Transverse colon (tissue), 4 donors: ENCODE data around the gene ANTKMT. TPM values are rescaled to one million over a fixed set of nuclear protein-coding genes. Genes with fewer than 3 reads are reported as not detected.

Experiments used
- DNase-seq: peaks from one replicate; pipeline ENCODE4 v3.0.0-alpha.2; 2019
- H3K27ac ChIP-seq, 4 donors: fragments of 200-600 bp; sonication (generic); 2 replicates each; pipeline ENCODE4 v1.5.1; 2016 to 2018; ENCODE audit warnings: inconsistent platforms in 4 of 4
- H3K27me3 ChIP-seq: fragments of 200-600 bp; sonication (generic); 2 replicates; pipeline ENCODE4 v1.5.1; 2017; ENCODE audit warnings: inconsistent platforms
- H3K36me3 ChIP-seq, 4 donors: fragments of 200-600 bp; sonication (generic); 2 replicates each; pipeline ENCODE4 v1.5.1; 2017 to 2019; ENCODE audit warnings: inconsistent platforms in 4 of 4
- H3K4me1 ChIP-seq, 4 donors: fragments of 200-600 bp; sonication (generic); 2 replicates each; pipeline ENCODE4 v1.5.1; 2017 to 2020; ENCODE audit warnings: inconsistent platforms in 4 of 4
- H3K4me3 ChIP-seq, 4 donors: fragments of 200-600 bp; sonication (generic); 1 replicate in 1 of 4; 2 replicates in 3 of 4; pipeline versions ENCODE4 v1.5.1 to v1.6.1; 2017 to 2019; ENCODE audit warnings: inconsistent platforms in 4 of 4
- H3K9me3 ChIP-seq, 2 donors: fragments of 200-600 bp; sonication (generic); 2 replicates each; pipeline ENCODE4 v1.5.1; 2017 to 2019; ENCODE audit warnings: inconsistent platforms in 2 of 2
- EP300 ChIP-seq: sonication (generic); formaldehyde crosslinking; IDR thresholded peaks from one replicate; pipeline ENCODE4 v1.6.1; 2017; ENCODE audit warnings: antibody characterized with exemption, low read depth
- POLR2A ChIP-seq: fragments of 450-650 bp; IDR thresholded peaks from one replicate; pipeline ENCODE4 v1.6.1; 2016; ENCODE audit warnings: antibody characterized with exemption, mild to moderate bottlenecking, moderate library complexity
- POLR2AphosphoS5 ChIP-seq, 3 donors: sonication (generic); formaldehyde crosslinking; IDR thresholded peaks; one replicate each; pipeline ENCODE4 v1.6.1; 2016; ENCODE audit warnings: antibody characterized with exemption in 3 of 3
- WGBS, 2 donors: methylation state at CpG; one replicate each; pipeline ENCODE4 v1.1.5; 2018; ENCODE audit warnings: low coverage in 1 of 2; 5-methylcytosine and 5-hydroxymethylcytosine counted together
- in situ Hi-C, 4 donors: fragments of 200-750 bp; cut with MboI; loops; one replicate each; pipeline versions ENCODE4 v1.15.0 to v1.15.1; 2017; ENCODE audit warnings: low sequenced_read_pairs in 3 of 4, low pct_ligation_motif_present in 1 of 4, low pct_unique_long_range_greater_than_20kb in 1 of 4
- intact Hi-C: fragments of 100-400 bp; cut with DNase I; formaldehyde crosslinking; loops from one replicate; pipeline ENCODE4 v1.15.1; 2023; ENCODE audit warnings: low total_unique reads
- total RNA-seq, 4 donors: library from RNA; depleted of rRNA; stranded (reverse); fragments of >200 nt; gene quantifications; one replicate each; pipeline ENCODE4 v1.1.0, GENCODE V29; 2016
- TF ChIP-seq, protein P1 (sequence below), 5 experiments: fragments of 200-600 bp in 3 of 5; fragments of 450-650 bp in 2 of 5; sonication (generic) in 3 of 5; IDR thresholded peaks; 1 replicate in 2 of 5; 2 replicates in 3 of 5; pipeline ENCODE4 v1.5.1; 2016 to 2017; ENCODE audit warnings: antibody characterized with exemption in 5 of 5, inconsistent platforms in 3 of 5, mild to moderate bottlenecking in 2 of 5, moderate library complexity in 1 of 5

ANTKMT gene
- total RNA-seq, 4 donors from 2014 or later = 19.7 to 53.0 (median 38.2) TPM

- no peak for DNase-seq
- Histone ChIP-seq H3K4me3 (no peak overlapping the region), H3K36me3 (no peaks in the 10 kb centered on the region), H3K27ac (peak overlapping the region in 3 of 4 donors; percentile 49 to 94 (median 92)), H3K4me1 (peaks cover 30 to 61% (median 54%) of the 10 kb centered on the region in 4 donors), H3K27me3 (peaks cover 31% of the 10 kb centered on the region), H3K9me3 (no peaks in the 10 kb centered on the region)
- WGBS, 2 donors = 81% methylated on average over 9 of the region's 9 CpGs; no CpG with 5 or more reads in 1 of the 2 donors
- in situ Hi-C loops = loop anchor here in 1 of 4 donors (10.0 kb wide), 1 partner anchor 66 kb away; the partner anchor contains the start of genes CHTF18 and RPUSD1
- intact Hi-C loops = no loop called here
- TF ChIP-seq, protein P1, sequence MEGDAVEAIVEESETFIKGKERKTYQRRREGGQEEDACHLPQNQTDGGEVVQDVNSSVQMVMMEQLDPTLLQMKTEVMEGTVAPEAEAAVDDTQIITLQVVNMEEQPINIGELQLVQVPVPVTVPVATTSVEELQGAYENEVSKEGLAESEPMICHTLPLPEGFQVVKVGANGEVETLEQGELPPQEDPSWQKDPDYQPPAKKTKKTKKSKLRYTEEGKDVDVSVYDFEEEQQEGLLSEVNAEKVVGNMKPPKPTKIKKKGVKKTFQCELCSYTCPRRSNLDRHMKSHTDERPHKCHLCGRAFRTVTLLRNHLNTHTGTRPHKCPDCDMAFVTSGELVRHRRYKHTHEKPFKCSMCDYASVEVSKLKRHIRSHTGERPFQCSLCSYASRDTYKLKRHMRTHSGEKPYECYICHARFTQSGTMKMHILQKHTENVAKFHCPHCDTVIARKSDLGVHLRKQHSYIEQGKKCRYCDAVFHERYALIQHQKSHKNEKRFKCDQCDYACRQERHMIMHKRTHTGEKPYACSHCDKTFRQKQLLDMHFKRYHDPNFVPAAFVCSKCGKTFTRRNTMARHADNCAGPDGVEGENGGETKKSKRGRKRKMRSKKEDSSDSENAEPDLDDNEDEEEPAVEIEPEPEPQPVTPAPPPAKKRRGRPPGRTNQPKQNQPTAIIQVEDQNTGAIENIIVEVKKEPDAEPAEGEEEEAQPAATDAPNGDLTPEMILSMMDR (IDR thresholded peaks at IDR 0.05) = no peak
- TF ChIP-seq EP300 (no peak), POLR2AphosphoS5 (IDR thresholded peaks at IDR 0.05) (no peak), POLR2A (no peak)
These were observed 2.6 kb upstream of the ANTKMT start for GRCh38 chr16:718389-718788.

DNA sequence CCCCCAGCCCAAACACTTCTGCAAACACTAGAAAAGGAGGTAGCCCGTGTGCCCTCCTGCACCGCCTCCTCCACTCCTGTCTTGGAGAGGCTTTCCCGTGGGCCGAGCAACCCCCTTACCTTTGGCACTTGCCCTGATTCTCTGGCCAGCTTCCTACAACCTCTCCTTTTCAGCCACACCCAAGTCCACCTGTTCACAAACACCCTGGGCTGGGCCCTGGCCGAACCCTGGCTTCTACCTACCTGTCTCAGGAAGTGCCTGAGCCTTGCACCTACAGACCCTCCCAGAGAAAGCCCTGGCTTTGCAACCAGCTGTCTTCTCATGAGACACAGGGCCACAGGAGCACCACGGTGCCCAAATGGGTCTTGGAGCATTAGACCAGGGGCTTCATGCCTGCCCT lies 2.0 kb upstream of the ANTKMT start:
- Histone ChIP-seq H3K27ac (peak overlapping the region; percentile 49 to 94 (median 93)), H3K9me3 (no peaks in the 10 kb centered on the region), H3K27me3 (peaks cover 26% of the 10 kb centered on the region), H3K36me3 (no peaks in the 10 kb centered on the region), H3K4me3 (no peak overlapping the region), H3K4me1 (peaks cover 30 to 61% (median 54%) of the 10 kb centered on the region in 4 donors)
- in situ Hi-C loops (loop anchor here in 1 of 4 donors (10.0 kb wide), 1 partner anchor 66 kb away; the partner anchor contains the start of genes CHTF18 and RPUSD1), intact Hi-C loops (no loop called here)
- TF ChIP-seq POLR2A (peak; percentile 12), POLR2AphosphoS5 (IDR thresholded peaks at IDR 0.05) (peak in 1 of 3 donors; percentile 46)
- TF ChIP-seq, protein P1 (IDR thresholded peaks at IDR 0.05) = no peak
- peak; percentile 77 for DNase-seq
- 63% methylated on average over 6 of the region's 6 CpGs; no CpG with 5 or more reads in 1 of the 2 donors for WGBS, 2 donors

DNA sequence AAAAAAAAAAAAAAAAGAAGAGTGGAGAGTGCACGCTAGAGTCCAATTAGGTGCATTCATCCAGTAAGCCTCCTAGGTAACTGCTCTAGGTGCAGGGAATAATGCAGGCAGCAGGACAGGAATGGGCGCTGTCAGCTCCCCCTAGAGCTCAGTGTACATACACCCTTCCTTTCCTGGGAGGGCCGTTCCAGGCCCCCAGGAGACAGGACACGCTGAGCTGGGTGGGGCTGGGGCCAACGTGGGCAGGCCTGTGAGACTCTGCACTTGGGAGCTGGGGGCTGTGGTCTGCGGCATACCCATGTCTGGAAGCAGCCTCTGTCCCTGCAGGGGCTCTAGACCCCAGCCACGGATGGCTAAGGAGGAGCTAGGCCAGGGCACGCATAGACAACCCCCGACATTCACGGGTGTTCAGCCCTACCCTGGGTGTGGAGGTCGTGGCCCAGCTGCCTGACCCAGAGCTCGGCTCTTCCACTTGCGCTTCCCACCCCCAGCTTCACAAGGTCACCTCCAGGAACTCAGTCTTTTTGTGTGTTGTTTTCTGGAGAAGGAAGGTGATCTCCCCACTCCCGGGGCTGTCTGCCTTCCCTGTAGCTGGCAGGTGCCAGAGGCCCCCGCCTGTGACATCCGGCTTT lies 1.0 kb upstream of the ANTKMT start:
- in situ Hi-C loops = loop anchor here in 1 of 4 donors (10.0 kb wide), 1 partner anchor 65 kb away; the partner anchor contains the start of genes CHTF18 and RPUSD1
- H3K9me3 ChIP-seq = no peaks in the 10 kb centered on the region
- H3K4me1 ChIP-seq = peaks cover 30 to 54% (median 49%) of the 10 kb centered on the region in 4 donors
- peaks cover 27% of the 10 kb centered on the region for H3K27me3 ChIP-seq
- WGBS, 2 donors = 0 to 12% methylated on average over 1 to 15 of the region's 16 CpGs
- no peaks in the 10 kb centered on the region for H3K36me3 ChIP-seq
- peak overlapping the region; percentile 37 to 83 (median 68) for H3K4me3 ChIP-seq
- intact Hi-C loops = no loop called here
- peak; percentile 34 for DNase-seq
- peak overlapping the region; percentile 90 to 94 (median 93) for H3K27ac ChIP-seq
- no peak for TF ChIP-seq POLR2A
- no peak for TF ChIP-seq EP300
- TF ChIP-seq POLR2AphosphoS5 (IDR thresholded peaks at IDR 0.05) = no peak
- TF ChIP-seq, protein P1 (IDR thresholded peaks at IDR 0.05) = peak in 3 of 5 experiments; percentile 6 to 18 (median 10)

- Histone ChIP-seq H3K4me3 (peak overlapping the region; percentile 37 to 83 (median 68)), H3K9me3 (no peaks in the 10 kb centered on the region), H3K27me3 (peaks cover 31% of the 10 kb centered on the region), H3K4me1 (peaks cover 30 to 51% (median 46%) of the 10 kb centered on the region in 4 donors), H3K36me3 (no peaks in the 10 kb centered on the region), H3K27ac (peak overlapping the region; percentile 90 to 94 (median 93))
- intact Hi-C loops (no loop called here), in situ Hi-C loops (no loop called here)
- TF ChIP-seq, protein P1 (IDR thresholded peaks at IDR 0.05) = no peak
- TF ChIP-seq EP300 = no peak
- no peak for TF ChIP-seq POLR2A
- no peak for TF ChIP-seq POLR2AphosphoS5 (IDR thresholded peaks at IDR 0.05)
- WGBS, 2 donors = 3% methylated on average over 6 of the region's 38 CpGs; no CpG with 5 or more reads in 1 of the 2 donors
- peak; percentile 46 for DNase-seq
These were observed 428 bp upstream of the ANTKMT start for GRCh38 chr16:720447-720989.
